ENCODE data around the gene ACAP2. TPM values are rescaled to one million over a fixed set of nuclear protein-coding genes. Genes with fewer than 3 reads are reported as not detected.

ACAP2 gene, protein sequence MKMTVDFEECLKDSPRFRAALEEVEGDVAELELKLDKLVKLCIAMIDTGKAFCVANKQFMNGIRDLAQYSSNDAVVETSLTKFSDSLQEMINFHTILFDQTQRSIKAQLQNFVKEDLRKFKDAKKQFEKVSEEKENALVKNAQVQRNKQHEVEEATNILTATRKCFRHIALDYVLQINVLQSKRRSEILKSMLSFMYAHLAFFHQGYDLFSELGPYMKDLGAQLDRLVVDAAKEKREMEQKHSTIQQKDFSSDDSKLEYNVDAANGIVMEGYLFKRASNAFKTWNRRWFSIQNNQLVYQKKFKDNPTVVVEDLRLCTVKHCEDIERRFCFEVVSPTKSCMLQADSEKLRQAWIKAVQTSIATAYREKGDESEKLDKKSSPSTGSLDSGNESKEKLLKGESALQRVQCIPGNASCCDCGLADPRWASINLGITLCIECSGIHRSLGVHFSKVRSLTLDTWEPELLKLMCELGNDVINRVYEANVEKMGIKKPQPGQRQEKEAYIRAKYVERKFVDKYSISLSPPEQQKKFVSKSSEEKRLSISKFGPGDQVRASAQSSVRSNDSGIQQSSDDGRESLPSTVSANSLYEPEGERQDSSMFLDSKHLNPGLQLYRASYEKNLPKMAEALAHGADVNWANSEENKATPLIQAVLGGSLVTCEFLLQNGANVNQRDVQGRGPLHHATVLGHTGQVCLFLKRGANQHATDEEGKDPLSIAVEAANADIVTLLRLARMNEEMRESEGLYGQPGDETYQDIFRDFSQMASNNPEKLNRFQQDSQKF
- 75.1 and 81.1 TPM in 2 replicates for total RNA-seq

DNA sequence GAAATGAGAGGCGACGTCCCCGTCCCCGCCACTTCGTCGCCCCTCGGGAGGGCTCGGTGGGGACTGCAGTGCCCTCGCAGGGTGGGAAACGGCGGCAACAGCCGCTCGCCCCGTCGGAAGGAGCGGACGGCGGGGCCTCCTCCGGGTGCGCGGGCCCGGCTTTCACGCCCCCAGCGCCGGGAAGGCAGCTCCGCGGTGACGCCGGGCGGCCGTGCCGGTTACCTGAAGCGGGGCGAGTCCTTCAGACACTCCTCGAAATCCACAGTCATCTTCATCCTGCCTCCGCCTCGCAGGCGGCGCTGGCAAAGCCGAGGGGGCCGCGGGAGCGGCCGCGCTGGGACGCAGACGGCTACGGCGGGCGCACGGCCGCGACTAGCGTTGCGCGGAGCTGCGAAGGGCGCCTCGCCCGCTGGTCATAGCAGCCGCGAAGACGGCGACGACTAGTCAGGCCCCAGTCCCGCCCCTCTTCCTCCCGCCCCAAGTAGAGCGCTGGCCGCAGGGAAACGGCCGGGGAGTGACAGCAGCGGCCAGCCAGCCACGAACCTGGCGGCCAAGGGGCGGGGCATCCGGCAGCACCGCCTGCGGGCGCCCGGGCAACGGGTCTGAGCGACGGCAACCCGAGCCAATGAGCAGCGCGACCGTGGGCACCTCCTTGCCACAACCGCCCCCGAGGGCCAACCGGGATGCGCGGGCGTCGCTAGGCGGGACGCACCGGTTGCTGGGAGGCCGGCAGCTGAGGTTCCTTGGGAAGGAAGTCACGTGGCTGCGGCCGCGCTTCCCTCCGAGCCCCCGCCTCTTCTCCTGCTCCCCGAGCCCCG lies at the start of gene ACAP2:
Gene ACAP2 (minus strand): TSS at position 448 of the 818 bp plus-strand sequence. CDS start 173 bp downstream, at position 275.

DNA sequence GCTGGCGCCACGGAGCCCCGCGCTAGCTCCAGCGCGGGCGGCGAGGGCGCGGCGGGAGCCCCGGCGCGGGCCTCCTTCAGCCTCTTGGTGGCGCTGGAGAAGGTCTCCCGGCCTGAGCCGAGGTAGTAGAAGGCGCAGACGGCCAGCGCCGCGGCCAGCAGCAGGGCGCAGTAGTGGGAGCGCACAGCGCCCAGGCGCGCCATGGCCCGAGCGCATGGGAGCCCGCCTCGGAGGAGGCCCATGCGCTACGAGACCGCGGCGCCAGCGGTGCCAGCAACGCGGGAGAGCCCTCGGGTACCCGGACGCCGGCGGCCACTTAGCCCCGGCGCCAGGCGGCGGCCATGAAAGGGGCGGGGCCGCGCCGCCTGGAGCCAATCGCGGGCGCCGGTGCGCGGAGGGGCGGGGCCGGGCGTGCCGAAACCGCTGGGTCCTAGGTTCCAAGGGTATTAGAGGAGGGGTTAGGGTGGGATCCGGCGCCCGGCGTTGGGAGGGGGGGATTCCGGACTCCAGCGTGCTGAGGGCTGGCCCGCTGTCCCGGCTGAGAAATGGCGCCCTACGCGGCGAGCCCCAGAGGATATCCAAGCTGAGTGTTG lies 171.9 kb downstream of the ACAP2 start, which contains the start of gene XXYLT1:
Gene XXYLT1 (minus strand): TSS at position 343 of the 593 bp plus-strand sequence. CDS start 101 bp downstream, at position 242.

Other genes with a start within 250 kb of the ACAP2 start
- gene XXYLT1, start 171.9 kb downstream of the ACAP2 start, total RNA-seq: 21.9 and 25.8 TPM in 2 replicates
- 50.8 and 69.5 TPM in 2 replicates for gene PPP1R2, start 100.3 kb upstream of the ACAP2 start, total RNA-seq
- not detected in 2 replicates for gene APOD, start 140.9 kb upstream of the ACAP2 start, total RNA-seq